MG63 (cell line): ENCODE measurements around the gene MAP3K6. TPM values are rescaled to one million over a fixed set of nuclear protein-coding genes. Genes with fewer than 3 reads are reported as not detected.

Experiments used
- DNase-seq: peaks from one replicate; pipeline ENCODE4 v3.0.0-alpha.2; 2020
- H3K27me3 ChIP-seq: fragments of 250-450 bp; sonication (Bioruptor Pico); 2 replicates; pipeline ENCODE4 v1.5.1; 2020; ENCODE audit warnings: mild to moderate bottlenecking, moderate library complexity
- H3K36me3 ChIP-seq: fragments of 250-450 bp; sonication (Bioruptor Pico); 2 replicates; pipeline ENCODE4 v1.5.1; 2020; ENCODE audit warnings: mild to moderate bottlenecking, moderate library complexity
- H3K4me3 ChIP-seq: fragments of 250-450 bp; sonication (Bioruptor Pico); 2 replicates; pipeline ENCODE4 v1.5.1; 2020; ENCODE audit warnings: mild to moderate bottlenecking, moderate library complexity
- H3K9me3 ChIP-seq: fragments of 250-450 bp; sonication (Bioruptor Pico); 2 replicates; pipeline ENCODE4 v1.5.1; 2020; ENCODE audit warnings: mild to moderate bottlenecking, moderate library complexity
- total RNA-seq: library from RNA; depleted of rRNA; stranded (reverse); fragments of >200 nt; shearing (Covaris generic); gene quantifications from 2 replicates; pipeline ENCODE4 v1.2.3, GENCODE V29; 2014; ENCODE audit warnings: low replicate concordance

The MAP3K6 gene
- total RNA-seq, 1 experiment from 2014 or later: 26.9 TPM

- H3K27me3 ChIP-seq: no peaks in the 10 kb centered on the region
- peaks cover 19% of the 10 kb centered on the region for H3K36me3 ChIP-seq
- H3K9me3 ChIP-seq: no peaks in the 10 kb centered on the region
- DNase-seq: no peak
- peak overlapping the region; percentile 90 for H3K4me3 ChIP-seq
Measured at GRCh38 chr1:27364696-27365371, 1.9 kb downstream of the MAP3K6 start.

GRCh38 chr1:27363766-27364695 is 2.7 kb downstream of the MAP3K6 start:
- no peaks in the 10 kb centered on the region for H3K27me3 ChIP-seq
- peaks cover 19% of the 10 kb centered on the region for H3K36me3 ChIP-seq
- no peak overlapping the region for H3K4me3 ChIP-seq
- no peaks in the 10 kb centered on the region for H3K9me3 ChIP-seq
- DNase-seq: no peak

GRCh38 chr1:27361553-27361952 is 5.2 kb downstream of the MAP3K6 start:
- DNase-seq: no peak
- H3K36me3 ChIP-seq: peaks cover 30% of the 10 kb centered on the region
- H3K4me3 ChIP-seq: no peak overlapping the region
- H3K27me3 ChIP-seq: no peaks in the 10 kb centered on the region
- H3K9me3 ChIP-seq: no peaks in the 10 kb centered on the region

GRCh38 chr1:27361044-27361402 is 5.7 kb downstream of the MAP3K6 start:
- Histone ChIP-seq H3K27me3 (no peaks in the 10 kb centered on the region), H3K36me3 (peaks cover 33% of the 10 kb centered on the region), H3K4me3 (no peak overlapping the region), H3K9me3 (no peaks in the 10 kb centered on the region)
- no peak for DNase-seq

GRCh38 chr1:27360159-27361043 is 6.4 kb downstream of the MAP3K6 start:
- H3K36me3 ChIP-seq: peaks cover 33% of the 10 kb centered on the region
- H3K27me3 ChIP-seq: no peaks in the 10 kb centered on the region
- no peaks in the 10 kb centered on the region for H3K9me3 ChIP-seq
- DNase-seq: no peak
- no peak overlapping the region for H3K4me3 ChIP-seq

GRCh38 chr1:27359822-27360158 is 7.0 kb downstream of the MAP3K6 start:
- Histone ChIP-seq H3K4me3 (no peak overlapping the region), H3K36me3 (peaks cover 30% of the 10 kb centered on the region), H3K27me3 (no peaks in the 10 kb centered on the region), H3K9me3 (no peaks in the 10 kb centered on the region)
- no peak for DNase-seq

- Histone ChIP-seq H3K27me3 (no peaks in the 10 kb centered on the region), H3K4me3 (no peak overlapping the region), H3K36me3 (peaks cover 21% of the 10 kb centered on the region), H3K9me3 (no peaks in the 10 kb centered on the region)
- no peak for DNase-seq
Measured at GRCh38 chr1:27358928-27359313, 7.8 kb downstream of the MAP3K6 start.

- H3K9me3 ChIP-seq: no peaks in the 10 kb centered on the region
- DNase-seq: no peak
- H3K27me3 ChIP-seq: no peaks in the 10 kb centered on the region
- H3K4me3 ChIP-seq: no peak overlapping the region
- peaks cover 19% of the 10 kb centered on the region for H3K36me3 ChIP-seq
Measured at GRCh38 chr1:27358038-27358927, 8.5 kb downstream of the MAP3K6 start.

GRCh38 chr1:27357281-27358037 is 9.3 kb downstream of the MAP3K6 start:
- Histone ChIP-seq H3K9me3 (no peaks in the 10 kb centered on the region), H3K36me3 (peaks cover 14% of the 10 kb centered on the region), H3K4me3 (no peak overlapping the region), H3K27me3 (no peaks in the 10 kb centered on the region)
- DNase-seq: peak; percentile 24

GRCh38 chr1:27356619-27357280 is 10.0 kb downstream of the MAP3K6 start:
- Histone ChIP-seq H3K36me3 (peaks cover 14% of the 10 kb centered on the region), H3K9me3 (no peaks in the 10 kb centered on the region), H3K4me3 (no peak overlapping the region), H3K27me3 (no peaks in the 10 kb centered on the region)
- DNase-seq: no peak

- no peak overlapping the region for H3K4me3 ChIP-seq
- peaks cover 14% of the 10 kb centered on the region for H3K36me3 ChIP-seq
- no peaks in the 10 kb centered on the region for H3K9me3 ChIP-seq
- no peak for DNase-seq
- H3K27me3 ChIP-seq: no peaks in the 10 kb centered on the region
Measured at GRCh38 chr1:27356277-27356618, 10.5 kb downstream of the MAP3K6 start.

GRCh38 chr1:27355683-27356082 is 11.1 kb downstream of the MAP3K6 start:
- Histone ChIP-seq H3K36me3 (peaks cover 14% of the 10 kb centered on the region), H3K9me3 (no peaks in the 10 kb centered on the region), H3K27me3 (no peaks in the 10 kb centered on the region), H3K4me3 (no peak overlapping the region)
- no peak for DNase-seq

- DNase-seq: no peak
- peaks cover 14% of the 10 kb centered on the region for H3K36me3 ChIP-seq
- H3K4me3 ChIP-seq: no peak overlapping the region
- H3K27me3 ChIP-seq: no peaks in the 10 kb centered on the region
- no peaks in the 10 kb centered on the region for H3K9me3 ChIP-seq
Measured at GRCh38 chr1:27353629-27354028, 13.1 kb downstream of the MAP3K6 start.

- H3K9me3 ChIP-seq: no peaks in the 10 kb centered on the region
- no peak overlapping the region for H3K4me3 ChIP-seq
- H3K27me3 ChIP-seq: no peaks in the 10 kb centered on the region
- DNase-seq: no peak
- H3K36me3 ChIP-seq: peaks cover 14% of the 10 kb centered on the region
Measured at GRCh38 chr1:27353166-27353565, 13.6 kb downstream of the MAP3K6 start.

- Histone ChIP-seq H3K36me3 (peaks cover 3% of the 10 kb centered on the region; the same call in 1 of the 2 replicates), H3K4me3 (no peak overlapping the region), H3K27me3 (no peaks in the 10 kb centered on the region), H3K9me3 (no peaks in the 10 kb centered on the region)
- no peak for DNase-seq
Measured at GRCh38 chr1:27351541-27352107, 15.1 kb downstream of the MAP3K6 start.
